Stimulated activated CD8-positive, alpha-beta memory T cell treated with anti-CD3 and anti-CD28 coated beads, Interleukin-4, amount 100 ng/mL, for 48 hours (primary cell): Measurements from ENCODE around the gene ALOX12.

Experiments used
- DNase-seq: peaks from one replicate; pipeline ENCODE4 v3.0.0-alpha.2; 2020

The ALOX12 gene

DNA sequence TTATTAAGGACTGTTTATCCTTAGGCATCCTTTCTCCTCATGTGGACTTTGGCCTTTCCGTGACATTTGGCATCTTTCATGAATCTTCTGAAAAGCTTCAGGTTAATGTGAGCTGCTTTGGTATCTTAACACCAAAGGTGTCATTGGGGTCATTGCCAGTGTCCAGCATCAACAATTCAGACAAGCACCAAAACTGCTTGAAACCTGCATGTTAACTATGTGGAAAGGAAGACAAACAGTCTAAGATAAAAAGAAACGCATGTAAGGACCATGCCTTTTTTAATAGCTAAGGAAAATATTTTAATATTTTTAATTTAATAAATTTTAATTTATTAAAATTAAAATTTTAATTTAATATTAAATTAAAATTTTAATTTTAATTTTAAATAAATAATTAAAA lies 7.9 kb downstream of the ALOX12 start:
- no peak for DNase-seq

DNA sequence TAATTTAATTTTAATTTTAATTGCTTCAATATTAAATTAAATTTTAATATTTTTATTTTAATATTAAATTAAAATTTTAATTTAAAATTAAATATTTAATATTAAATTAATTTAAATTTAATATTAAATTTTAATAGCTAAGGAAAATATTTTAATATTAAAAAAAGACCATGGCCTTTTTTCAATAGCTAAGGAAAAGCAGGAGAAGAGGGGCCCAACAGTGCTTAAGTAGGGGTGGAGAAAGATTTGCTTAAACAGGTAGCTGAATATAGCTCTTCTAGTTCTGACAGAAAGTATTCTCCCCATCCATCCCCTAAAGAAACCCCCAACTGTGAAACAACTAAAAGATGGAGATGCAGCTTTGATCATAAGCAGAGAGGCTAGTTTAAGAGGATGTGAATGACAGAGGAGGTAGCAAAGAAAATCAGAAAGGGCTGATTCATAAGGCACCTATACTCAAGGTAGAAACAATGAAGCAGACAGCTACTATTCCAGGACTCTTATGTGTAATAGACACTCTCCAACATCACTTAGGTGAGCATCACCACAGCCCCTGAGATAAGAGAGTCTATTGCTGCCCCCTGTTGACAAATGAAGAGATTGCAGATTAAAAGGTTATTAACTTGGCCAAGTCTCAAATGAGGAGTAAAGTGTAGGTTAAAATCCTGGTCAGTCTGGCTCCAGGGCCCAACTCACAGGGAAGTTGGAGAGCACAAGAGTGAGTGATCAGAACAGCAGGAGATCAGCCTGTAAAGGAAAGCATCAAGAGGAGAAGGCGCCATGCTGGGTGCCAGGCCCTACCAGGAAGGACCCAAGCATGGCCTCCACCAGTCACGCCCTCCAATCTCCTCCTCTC lies 8.8 kb downstream of the ALOX12 start:
- DNase-seq = no peak

- DNase-seq = no peak
Measured at GRCh38 chr17:7005716-7006115, 9.9 kb downstream of the ALOX12 start.

DNA sequence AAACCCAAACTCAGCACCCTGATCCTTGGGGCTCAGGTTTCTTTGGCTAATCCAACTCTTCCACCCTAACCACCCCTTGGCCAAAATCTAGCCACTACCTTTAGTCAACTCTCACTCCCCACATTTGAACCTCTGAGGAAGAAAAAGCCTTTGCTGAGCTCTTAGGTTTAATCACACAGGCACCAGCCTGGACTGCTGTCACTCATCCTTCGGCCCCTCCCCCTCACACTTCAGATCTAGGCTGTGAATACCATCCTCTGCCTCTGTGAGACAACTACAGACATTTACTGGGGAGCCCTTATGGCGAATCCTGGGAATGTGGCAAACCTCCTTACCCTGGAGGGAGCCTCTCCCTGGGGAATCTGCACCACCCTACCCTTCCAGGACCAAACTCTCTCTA lies 11.3 kb downstream of the ALOX12 start:
- no peak for DNase-seq

- DNase-seq = no peak
Measured at GRCh38 chr17:7010523-7010922, 14.7 kb downstream of the ALOX12 start.

DNA sequence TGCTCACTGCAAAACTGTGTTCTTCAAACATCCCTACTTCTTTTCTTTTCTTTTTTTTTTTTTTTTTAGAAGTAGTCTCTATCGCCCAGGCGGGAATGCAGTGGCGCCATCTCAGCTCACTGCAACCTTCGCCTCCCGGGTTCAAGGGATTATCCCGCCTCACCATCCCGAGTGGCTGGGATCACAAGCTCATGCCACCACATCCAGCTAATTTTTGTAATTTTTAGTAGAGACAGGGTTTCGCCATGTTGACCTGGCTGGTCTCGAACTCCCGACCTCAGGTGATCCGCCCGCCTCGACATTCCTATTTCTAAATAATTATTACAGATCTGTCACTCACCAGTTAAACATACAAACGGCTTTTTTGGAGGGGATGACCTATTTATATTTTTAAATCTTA lies 15.6 kb downstream of the ALOX12 start:
- no peak for DNase-seq

DNA sequence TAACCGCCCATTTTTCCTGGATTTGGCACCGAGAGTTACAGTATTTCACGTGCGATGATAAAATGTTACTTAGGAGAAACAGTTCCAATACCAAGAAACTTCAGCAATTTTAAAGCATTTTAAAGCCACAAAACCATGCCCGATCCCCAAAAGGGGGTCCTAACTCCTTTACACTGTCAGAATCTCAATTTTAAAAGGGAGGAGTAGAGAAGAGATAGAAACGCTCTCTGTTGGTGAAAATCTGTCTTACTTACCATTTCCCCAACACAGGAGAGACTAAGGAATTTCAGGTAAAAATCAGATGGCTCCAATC lies 16.0 kb downstream of the ALOX12 start:
- no peak for DNase-seq

DNA sequence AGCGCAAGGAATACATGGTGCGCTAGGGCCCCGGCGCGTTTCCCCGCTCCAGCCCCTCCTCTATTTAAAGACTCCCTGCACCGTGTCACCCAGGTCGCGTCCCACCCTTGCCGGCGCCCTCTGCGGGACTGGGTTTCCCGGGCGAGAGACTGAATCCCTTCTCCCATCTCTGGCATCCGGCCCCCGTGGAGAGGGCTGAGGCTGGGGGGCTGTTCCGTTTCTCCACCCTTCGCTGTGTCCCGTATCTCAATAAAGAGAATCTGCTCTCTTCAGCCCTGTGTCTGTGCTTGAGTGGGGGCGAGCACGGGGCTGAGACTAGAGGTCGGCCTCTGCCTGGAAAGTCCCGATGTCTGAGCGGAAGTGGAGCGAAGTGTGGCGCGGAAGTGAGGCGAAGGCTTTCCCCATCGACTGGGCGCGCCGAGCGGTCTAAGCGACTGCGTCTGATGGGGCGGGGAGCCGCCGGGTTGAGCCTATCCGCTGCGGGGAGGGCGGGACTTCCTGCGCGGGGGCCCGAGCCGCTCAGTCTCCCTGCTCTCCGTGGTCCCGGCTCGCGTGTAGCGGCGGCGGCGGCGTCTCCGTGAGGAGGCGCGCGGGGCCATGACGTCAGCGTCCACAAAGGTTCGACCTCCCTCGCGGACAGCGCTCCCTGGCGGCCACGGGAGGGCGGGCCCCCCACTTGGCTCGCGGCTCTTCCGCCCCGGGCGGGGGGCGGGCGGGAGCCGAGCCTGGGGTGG lies 18.6 kb downstream of the ALOX12 start:
- DNase-seq = peak; percentile 97

DNA sequence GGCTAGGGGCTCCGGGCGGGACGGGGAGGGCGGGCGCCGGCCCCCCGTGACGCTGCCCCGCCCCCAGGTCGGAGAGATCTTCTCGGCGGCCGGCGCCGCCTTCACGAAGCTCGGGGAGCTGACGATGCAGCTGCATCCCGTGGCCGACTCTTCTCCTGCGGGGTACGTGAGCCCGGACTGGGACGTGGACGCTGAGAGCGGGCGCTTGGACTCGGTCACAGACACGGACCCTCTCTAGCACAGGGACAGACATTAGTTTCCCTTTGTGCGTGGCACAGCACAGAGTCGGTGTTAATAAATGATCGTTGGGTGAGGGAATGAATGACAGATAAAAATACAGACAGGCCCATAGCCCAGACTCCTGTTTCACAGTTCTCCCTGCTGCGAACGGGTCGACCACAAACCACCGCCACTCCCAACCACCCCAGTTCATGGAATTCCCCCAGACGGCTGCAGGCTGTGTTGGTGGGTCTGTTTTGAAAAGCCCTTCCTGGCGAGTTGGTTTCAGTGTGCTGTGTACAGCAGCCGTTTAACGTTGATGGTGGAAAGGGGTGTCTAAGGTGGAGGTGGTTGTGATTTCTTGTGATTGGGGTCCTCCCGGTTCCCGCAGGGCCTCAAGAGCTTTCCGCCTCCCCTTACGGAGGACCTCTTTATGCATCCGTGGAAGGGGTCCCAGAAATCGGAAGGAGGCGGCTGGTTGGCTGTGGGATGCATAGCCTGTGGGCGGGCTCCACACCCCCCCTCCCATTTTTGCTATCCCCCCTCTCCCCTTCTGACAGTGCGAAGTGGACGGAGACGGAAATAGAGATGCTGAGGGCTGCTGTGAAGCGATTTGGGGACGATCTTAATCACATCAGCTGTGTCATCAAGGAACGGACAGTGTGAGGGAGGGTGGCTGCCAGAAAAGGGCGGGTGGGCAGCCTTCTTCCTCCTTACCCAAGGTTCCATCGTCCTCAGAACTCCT lies 19.4 kb downstream of the ALOX12 start:
- DNase-seq = peak; percentile 85

GRCh38 chr17:7016418-7016817 lies 20.6 kb downstream of the ALOX12 start:
- peak; percentile 42 for DNase-seq

DNA sequence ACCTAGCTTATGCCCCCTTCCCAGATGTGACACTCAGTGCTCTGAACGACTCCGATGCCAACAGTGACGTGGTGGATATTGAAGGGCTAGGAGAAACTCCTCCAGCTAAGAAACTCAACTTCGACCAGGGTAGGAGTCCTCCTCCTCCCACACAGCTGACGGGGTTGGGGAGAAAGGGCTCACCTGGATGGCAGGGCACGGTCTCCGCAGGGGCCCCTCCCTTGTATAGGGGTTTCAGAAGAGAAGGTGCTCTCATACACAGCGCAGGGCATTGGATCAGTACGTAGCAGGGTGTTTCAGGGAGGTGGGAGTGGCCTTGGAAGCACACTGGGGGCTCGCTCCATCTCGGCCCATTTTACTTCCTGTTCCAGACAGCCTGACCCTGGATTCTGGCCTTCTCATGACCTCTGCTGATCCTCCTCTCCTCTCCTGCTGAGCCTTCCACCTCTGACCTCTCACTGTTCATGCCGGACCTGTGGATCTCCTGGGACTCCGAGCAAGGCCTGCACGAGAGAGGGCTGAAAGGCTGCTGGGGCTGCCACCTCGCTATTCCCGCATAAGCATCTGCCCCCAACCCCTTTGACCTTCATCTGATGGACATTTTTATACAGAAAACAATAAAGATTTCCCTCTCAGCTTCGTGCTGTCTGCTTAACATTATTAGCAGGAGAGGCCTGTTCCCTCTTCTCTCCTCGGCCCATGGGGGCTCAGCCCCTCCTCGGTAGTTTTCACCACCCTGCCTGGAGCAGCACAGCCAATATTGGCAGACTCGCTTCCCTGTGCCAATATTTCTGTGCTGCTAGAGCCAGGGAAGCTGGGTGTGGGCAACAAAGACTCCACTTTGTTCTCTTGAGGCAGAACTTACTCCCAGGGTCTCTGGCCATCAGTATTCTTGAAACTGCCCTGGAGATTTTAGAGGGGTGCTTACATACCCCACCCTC lies 21.3 kb downstream of the ALOX12 start:
- no peak for DNase-seq

DNA sequence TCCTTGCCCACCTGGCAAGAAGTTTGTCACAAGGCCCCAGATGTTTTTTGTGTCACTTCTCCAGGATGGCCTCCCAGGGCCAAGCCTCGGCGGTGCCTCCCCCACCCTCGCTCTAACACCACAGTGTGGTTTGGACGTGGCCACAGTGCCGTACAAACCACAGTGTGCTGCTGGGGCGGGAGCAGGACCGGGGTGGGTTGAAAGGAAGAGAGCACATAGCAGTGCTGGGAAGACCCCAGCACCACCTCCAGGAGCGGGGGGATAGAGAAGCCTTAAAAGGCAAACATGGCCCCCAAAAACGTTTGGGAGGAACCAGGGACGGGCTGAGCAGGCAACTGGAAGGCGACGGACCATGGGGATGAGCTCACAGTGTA lies 22.0 kb downstream of the ALOX12 start:
- DNase-seq = peak; percentile 66

GRCh38 chr17:7018331-7018964 lies 22.6 kb downstream of the ALOX12 start:
- no peak for DNase-seq

GRCh38 chr17:7019367-7019766 lies 23.5 kb downstream of the ALOX12 start:
- no peak for DNase-seq

DNA sequence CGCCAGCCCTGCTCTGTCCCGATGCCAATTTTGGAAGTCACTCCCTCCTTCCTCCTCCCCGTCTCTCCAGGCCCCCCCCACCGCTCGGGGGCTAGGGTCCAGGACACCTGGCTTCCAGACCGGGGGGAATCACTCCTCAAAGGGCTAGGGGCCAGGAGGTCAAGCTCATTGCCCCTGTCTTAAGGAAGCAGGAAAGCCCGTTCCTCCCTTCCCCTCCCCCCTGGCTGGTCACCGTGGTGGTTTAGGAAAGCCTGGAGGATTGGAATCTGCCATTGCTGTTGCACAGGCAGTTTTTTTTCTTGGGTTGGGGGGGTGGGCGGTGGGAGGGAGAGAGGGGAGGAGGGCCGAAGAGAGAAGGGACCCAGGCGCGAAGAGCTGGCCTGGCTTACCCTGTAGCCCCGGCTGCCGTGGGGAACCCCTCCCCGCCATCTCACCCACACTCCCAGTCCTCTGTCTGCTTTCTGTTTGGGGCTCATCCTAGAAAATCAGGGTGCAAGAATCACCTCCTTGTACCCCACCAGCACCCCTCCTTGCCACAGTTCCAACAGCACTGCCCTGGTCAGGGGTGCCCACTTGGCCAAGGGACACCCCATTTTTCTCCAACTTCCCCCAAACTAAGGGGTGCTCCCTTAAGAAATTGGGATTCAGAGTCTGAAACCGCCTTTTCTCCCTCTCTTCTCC lies 24.1 kb downstream of the ALOX12 start:
- no peak for DNase-seq

DNA sequence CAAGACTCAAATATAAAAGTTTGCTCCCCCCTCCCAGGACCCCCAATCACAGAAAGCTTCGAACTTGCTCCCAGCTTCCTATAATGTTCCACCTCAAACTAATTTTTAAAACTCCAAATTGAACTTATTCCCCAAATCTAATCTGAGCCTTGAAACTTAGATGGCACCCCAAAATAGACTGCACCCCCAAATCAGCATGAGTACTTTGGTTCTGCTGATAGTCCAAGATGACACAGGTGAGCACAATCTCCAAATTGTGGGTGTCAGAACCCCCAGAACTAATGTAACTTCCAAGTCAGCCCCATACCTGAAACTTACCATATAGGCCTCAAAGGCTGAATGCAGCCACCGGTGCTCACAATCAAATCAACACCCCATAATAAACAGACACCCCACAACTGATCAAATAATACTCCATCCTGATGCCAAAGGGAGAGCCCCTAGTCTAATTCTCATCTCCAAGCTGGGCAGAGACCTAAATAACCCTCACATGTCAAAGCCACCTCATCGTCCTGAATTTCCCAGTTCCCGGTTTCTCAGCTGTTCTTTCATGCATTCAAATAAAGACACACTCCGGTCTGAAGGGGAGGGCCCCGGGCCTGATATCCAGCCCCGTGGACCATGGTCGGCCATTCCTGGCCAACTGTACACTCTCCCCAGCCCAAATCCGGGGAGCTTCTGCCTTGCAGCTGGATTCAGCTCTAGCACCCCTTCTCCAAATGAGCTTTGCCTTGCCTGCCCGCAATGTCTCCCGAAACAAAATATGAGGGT lies 25.2 kb downstream of the ALOX12 start:
- DNase-seq = no peak

DNA sequence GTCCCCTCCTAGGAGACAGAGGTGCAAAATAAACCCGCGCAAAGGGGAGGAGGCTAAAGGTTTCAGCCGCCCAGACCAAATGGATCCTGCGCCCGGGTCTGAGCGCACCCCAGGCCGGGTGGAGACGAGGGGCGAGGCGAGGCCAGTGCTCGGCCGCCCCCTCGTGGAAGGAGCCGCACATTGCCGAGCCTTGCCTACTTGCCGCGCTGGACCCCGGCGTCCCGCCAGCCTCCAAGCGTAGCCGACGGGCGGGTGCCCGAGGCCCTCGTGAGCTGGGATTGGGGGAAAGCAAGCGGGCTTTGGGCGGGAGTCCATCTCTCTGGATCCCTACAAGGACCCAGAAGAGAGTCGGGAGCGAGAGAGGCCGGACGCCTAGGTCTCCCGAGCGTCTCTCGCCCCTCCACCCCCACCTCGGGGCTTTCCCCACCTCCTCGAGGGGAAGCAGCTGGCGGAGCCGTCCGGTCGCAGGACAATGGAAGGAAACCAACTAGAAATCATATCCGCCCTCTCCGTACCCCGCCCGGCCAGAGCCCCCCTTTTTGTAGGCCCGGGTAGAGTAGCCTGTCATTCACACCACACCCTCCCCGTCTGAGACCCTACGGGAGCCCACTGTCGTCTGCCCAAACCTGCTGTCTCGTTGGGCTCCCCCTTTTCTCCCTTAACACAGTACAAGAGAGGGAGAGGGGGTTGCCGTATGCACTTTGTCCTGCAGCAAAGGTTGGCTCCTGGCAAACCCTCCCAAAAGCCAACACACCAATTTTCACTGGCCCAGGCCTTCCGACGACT lies 26.3 kb downstream of the ALOX12 start:
- DNase-seq = peak; percentile 90

- no peak for DNase-seq
Measured at GRCh38 chr17:7022781-7023571, 27.1 kb downstream of the ALOX12 start, which contains the start of gene BCL6B. Gene BCL6B, plus strand, starts transcription at chr17:7023050. Its CDS starts 622 bp downstream, at chr17:7023672.
